Esophagus squamous epithelium (tissue), 4 donors: ENCODE results near the gene GCC2.

ENCODE experiments used
- CTCF ChIP-seq, 6 experiments: fragments of 450-650 bp in 4 of 6; fragments of 200-600 bp in 2 of 6; sonication (generic) in 2 of 6; IDR thresholded peaks; one replicate each; pipeline ENCODE4 v1.5.1; 2016 to 2019; ENCODE audit warnings: antibody characterized with exemption in 6 of 6, mild to moderate bottlenecking in 4 of 6, moderate library complexity in 4 of 6
- POLR2A ChIP-seq, 4 donors: fragments of 450-650 bp; IDR thresholded peaks; one replicate each; pipeline ENCODE4 v1.6.1; 2017; ENCODE audit warnings: antibody characterized with exemption in 4 of 4, mild to moderate bottlenecking in 4 of 4, moderate library complexity in 3 of 4

GRCh38 chr2:108414256-108414876 lies 34.6 kb upstream of the GCC2 start:
- TF ChIP-seq CTCF (IDR thresholded peaks at IDR 0.05) = no peak
- TF ChIP-seq POLR2A (IDR thresholded peaks at IDR 0.05) = no peak
